Measurements from ENCODE around the gene GSC2. TPM values are rescaled to one million over a fixed set of nuclear protein-coding genes. Genes with fewer than 3 reads are reported as not detected.
A peak's percentile ranks its signal among the peaks of the same experiment; 100 is the strongest.

GSC2 gene
- total RNA-seq: not detected
- not detected for polyA plus RNA-seq
- long read RNA-seq, donor 1: 0 reads
- long read RNA-seq, donor 2: 0 reads
- long read RNA-seq, donor 3: 0 reads
- long read RNA-seq, donor 4: 0 reads
- long read RNA-seq, donor 5: 0 reads
- long read RNA-seq, donor 6: 0 reads
- long read RNA-seq, donor 7: 0 reads
- long read RNA-seq, donor 8: 0 reads
- long read RNA-seq, donor 9: 0 reads
- long read RNA-seq, donor 10: 0 reads

GRCh38 chr22:19149991-19150390, at the start of gene GSC2:
TSS of gene GSC2 (minus strand) at chr22:19150292. CDS start at chr22:19150283, 9 bp downstream.
- H3K36me3 ChIP-seq: no peaks in the 10 kb centered on the region
- H3K27me3 ChIP-seq: peaks cover 26 to 77% (median 53%) of the 10 kb centered on the region in 3 donors
- TF ChIP-seq POLR2AphosphoS5 (IDR thresholded peaks at IDR 0.05) (no peak), CTCF (IDR thresholded peaks at IDR 0.05) (no peak), POLR2A (IDR thresholded peaks at IDR 0.05) (no peak), EP300 (IDR thresholded peaks at IDR 0.05) (no peak)
- peak within 1 kb of the TSS; percentile 17 to 43 (median 38) for H3K4me3 ChIP-seq
- DNase-seq: no peak
- no peak within 1 kb of the TSS for H3K27ac ChIP-seq
- peaks cover 0 to 4% (median 0%) of the 10 kb centered on the region in 4 donors for H3K9me3 ChIP-seq
- intact Hi-C loops (cut with DNase I; ENCODE audit: low total_unique reads): no loop called here
- H3K4me1 ChIP-seq: peaks cover 0 to 22% (median 15%) of the 10 kb centered on the region in 4 donors
- 1 to 3% (median 2%) methylated on average over 26 to 58 of the region's 59 CpGs; no CpG with 5 or more reads in 1 of the 5 donors for WGBS, 5 donors

GRCh38 chr22:19199479-19199878, 49.4 kb upstream of the GSC2 start:
- H3K27ac ChIP-seq: no peak overlapping the region
- TF ChIP-seq EP300 (IDR thresholded peaks at IDR 0.05): no peak
- no peak for TF ChIP-seq CTCF (IDR thresholded peaks at IDR 0.05)
- TF ChIP-seq POLR2A (IDR thresholded peaks at IDR 0.05): no peak
- no peaks in the 10 kb centered on the region for H3K9me3 ChIP-seq
- H3K4me1 ChIP-seq: no peaks in the 10 kb centered on the region
- no peak for DNase-seq
- no peak overlapping the region for H3K4me3 ChIP-seq
- intact Hi-C loops (cut with DNase I; ENCODE audit: low total_unique reads): no loop called here
- H3K36me3 ChIP-seq: peaks cover 0 to 42% (median 24%) of the 10 kb centered on the region in 4 donors
- no peaks in the 10 kb centered on the region for H3K27me3 ChIP-seq
- 88 to 92% (median 90%) methylated on average over 8 of the region's 8 CpGs for WGBS, 5 donors

- DNase-seq: no peak
- Histone ChIP-seq H3K4me1 (no peaks in the 10 kb centered on the region), H3K27ac (no peak overlapping the region), H3K36me3 (peaks cover 0 to 51% (median 26%) of the 10 kb centered on the region in 4 donors), H3K9me3 (no peaks in the 10 kb centered on the region), H3K27me3 (no peaks in the 10 kb centered on the region), H3K4me3 (no peak overlapping the region)
- WGBS, 5 donors: 87 to 93% (median 89%) methylated on average over 10 of the region's 10 CpGs
- intact Hi-C loops (cut with DNase I; ENCODE audit: low total_unique reads): no loop called here
- no peak for TF ChIP-seq EP300 (IDR thresholded peaks at IDR 0.05)
- TF ChIP-seq POLR2A (IDR thresholded peaks at IDR 0.05): no peak
Measured at GRCh38 chr22:19197997-19198865, 48.1 kb upstream of the GSC2 start.

- no peak overlapping the region for H3K4me3 ChIP-seq
- no peaks in the 10 kb centered on the region for H3K4me1 ChIP-seq
- H3K36me3 ChIP-seq: peaks cover 0 to 61% (median 30%) of the 10 kb centered on the region in 4 donors
- no peak overlapping the region for H3K27ac ChIP-seq
- no peak for DNase-seq
- H3K9me3 ChIP-seq: no peaks in the 10 kb centered on the region
- no peaks in the 10 kb centered on the region for H3K27me3 ChIP-seq
- WGBS, 5 donors: 76 to 83% (median 81%) methylated on average over 11 of the region's 11 CpGs
- TF ChIP-seq POLR2A (IDR thresholded peaks at IDR 0.05) (no peak), CTCF (IDR thresholded peaks at IDR 0.05) (no peak), EP300 (IDR thresholded peaks at IDR 0.05) (no peak), POLR2AphosphoS5 (IDR thresholded peaks at IDR 0.05) (no peak)
- intact Hi-C loops (cut with DNase I; ENCODE audit: low total_unique reads): no loop called here
Measured at GRCh38 chr22:19196841-19197612, 46.9 kb upstream of the GSC2 start.
